ENCODE results near the gene HDAC4. TPM values are rescaled to one million over a fixed set of nuclear protein-coding genes. Genes with fewer than 3 reads are reported as not detected.

HDAC4 gene
- total and polyA plus RNA-seq, 10 of the 15 experiments (the other 5 are each of a cell fraction or from before 2014, with no cell fraction given), result 0.22 to 15.7 (median 4.8) TPM

- BruUV-seq (replicated peaks), result no TSS peak
- Histone ChIP-seq H3K4me3 (no peak overlapping the region), H4K20me1 (ENCODE audit: control insufficient read depth, insufficient read depth) (peaks cover 2% of the 10 kb centered on the region; the same call in 1 of the 2 replicates), H3K27ac (ENCODE audit: control insufficient read depth, insufficient read depth) (no peak overlapping the region), H3K9me3 (replicated peaks; ENCODE audit: control insufficient read depth, insufficient read depth, low read length) (no peaks in the 10 kb centered on the region), H3K9ac (ENCODE audit: control insufficient read depth, insufficient read depth, low read length) (no peak overlapping the region), H3K79me2 (ENCODE audit: control insufficient read depth, insufficient read depth, low read length) (no peaks in the 10 kb centered on the region), H3K36me3 (ENCODE audit: control insufficient read depth in 2 of 2, insufficient read depth in 2 of 2, low read length in 1 of 2) (no peaks in the 10 kb centered on the region), H3K4me1 (ENCODE audit: control insufficient read depth, insufficient read depth, low read length) (peaks cover 7% of the 10 kb centered on the region), H3K27me3 (replicated peaks in 1 of 2; ENCODE audit: control insufficient read depth in 2 of 2, insufficient read depth in 2 of 2, low read length in 1 of 2) (no peaks in the 10 kb centered on the region), H3K4me2 (ENCODE audit: control insufficient read depth, insufficient read depth) (no peak overlapping the region), H2AFZ (ENCODE audit: control insufficient read depth, low read depth, low read length) (no peak overlapping the region)
- RAD21 ChIA-PET (ENCODE audit: unreplicated experiment), result interaction anchor here (2.4 kb wide), 1 partner anchor 41 kb away, joined by 9 read pairs; no protein-coding TSS in a partner anchor
- ATAC-seq (no peak), DNase-seq (ENCODE audit: low read depth, low spot score) (no peak), FAIRE-seq (no peak)
- intact Hi-C loops (cut with micrococcal nuclease; ENCODE audit: unreplicated experiment), result no loop called here
- WGBS (ENCODE audit: insufficient coverage, insufficient replicate concordance, low lambda C conversion rate, missing lambda C conversion rate), result 84% methylated on average over 19 of the region's 19 CpGs
- in situ Hi-C loops (cut with MboI), result no loop called here
- CTCF ChIA-PET, result interaction anchor here (0.9 kb wide), 1 partner anchor 28 kb away, joined by 3 read pairs; no protein-coding TSS in a partner anchor
- SMC1A ChIA-PET (ENCODE audit: uncharacterized antibody, unreplicated experiment), result interaction anchor here (1.9 kb wide), 1 partner anchor 34 kb away, joined by 4 read pairs; no protein-coding TSS in a partner anchor
- POLR2A ChIA-PET, result no interaction called here
- TF ChIP-seq MEF2A (IDR thresholded peaks at IDR 0.05; ENCODE audit: insufficient read depth, low read depth, low read length), result no peak
- TF ChIP-seq PAX8 (IDR thresholded peaks at IDR 0.05), result no peak
- TF ChIP-seq ATF7 (IDR thresholded peaks at IDR 0.05; ENCODE audit: low read depth), result no peak
- no peak for TF ChIP-seq NBN (IDR thresholded peaks at IDR 0.05)
- TF ChIP-seq ZBTB33 (IDR thresholded peaks at IDR 0.05), result no peak
- no peak for TF ChIP-seq TCF12 (IDR thresholded peaks at IDR 0.05; ENCODE audit: low read depth, low read length)
- TF ChIP-seq KAT2A (conservative IDR thresholded peaks at IDR 0.05; ENCODE audit: control insufficient read depth, low read depth, low read length), result no peak
- no peak for TF ChIP-seq CUX1 (IDR thresholded peaks at IDR 0.05; ENCODE audit: insufficient replicate concordance, low read depth, low read length)
- TF ChIP-seq HDGF (IDR thresholded peaks at IDR 0.05), result no peak
- no peak for TF ChIP-seq BCLAF1 (IDR thresholded peaks at IDR 0.05)
- TF ChIP-seq SIX5 (IDR thresholded peaks at IDR 0.05; ENCODE audit: low read depth, low read length, severe bottlenecking), result no peak
- no peak for TF ChIP-seq SUZ12 (IDR thresholded peaks at IDR 0.05; ENCODE audit: unreplicated experiment)
- TF ChIP-seq YY1 (IDR thresholded peaks at IDR 0.05; ENCODE audit: low read depth, low read length), result no peak
- TF ChIP-seq ZZZ3 (IDR thresholded peaks at IDR 0.05; ENCODE audit: control insufficient read depth, insufficient read length, low read depth), result no peak
Measured at GRCh38 chr2:239328351-239329191, 72.2 kb downstream of the HDAC4 start.

Measured in GM12878 (cell line).